HG03378 (cell line): ENCODE results near the gene PLVAP.
"Not testable (repeated sequence)": the region's sequence is repeated elsewhere in the genome, so short reads cannot be mapped to it uniquely, and the experiment has no call there.

Experiments
- ATAC-seq: cut with Tn5 transposase; IDR thresholded peaks from one replicate; pipeline ENCODE4 v1.9.1; 2021; ENCODE audit warnings: mild to moderate bottlenecking, moderate library complexity; ENCODE audit not compliant: unreplicated experiment

The PLVAP gene

GRCh38 chr19:17402982-17403855 lies 26.1 kb upstream of the PLVAP start:
- no peak for ATAC-seq

DNA sequence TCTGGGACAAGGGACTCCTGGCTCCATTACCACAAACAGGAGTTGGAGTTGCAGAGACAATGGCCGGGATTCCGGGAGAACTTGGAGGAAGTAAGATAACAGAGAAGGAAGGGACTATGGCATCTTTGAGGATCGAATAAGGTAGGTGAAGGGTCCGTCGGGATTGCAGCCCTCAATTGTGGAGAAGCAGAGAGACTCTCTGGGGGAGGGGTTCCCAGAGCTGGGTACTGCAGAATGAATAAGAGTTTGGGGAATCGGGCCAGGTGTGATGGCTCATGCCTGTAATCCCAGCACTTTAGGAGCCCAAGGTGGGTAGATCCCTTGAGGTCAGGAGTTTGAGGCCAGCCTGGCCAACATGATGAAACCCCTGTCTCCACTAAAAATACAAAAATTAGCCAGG lies 24.5 kb upstream of the PLVAP start:
- no peak for ATAC-seq

GRCh38 chr19:17398902-17399527 lies 21.9 kb upstream of the PLVAP start:
- no peak for ATAC-seq

- ATAC-seq, result no peak
Measured at GRCh38 chr19:17394891-17395415, 17.8 kb upstream of the PLVAP start.

DNA sequence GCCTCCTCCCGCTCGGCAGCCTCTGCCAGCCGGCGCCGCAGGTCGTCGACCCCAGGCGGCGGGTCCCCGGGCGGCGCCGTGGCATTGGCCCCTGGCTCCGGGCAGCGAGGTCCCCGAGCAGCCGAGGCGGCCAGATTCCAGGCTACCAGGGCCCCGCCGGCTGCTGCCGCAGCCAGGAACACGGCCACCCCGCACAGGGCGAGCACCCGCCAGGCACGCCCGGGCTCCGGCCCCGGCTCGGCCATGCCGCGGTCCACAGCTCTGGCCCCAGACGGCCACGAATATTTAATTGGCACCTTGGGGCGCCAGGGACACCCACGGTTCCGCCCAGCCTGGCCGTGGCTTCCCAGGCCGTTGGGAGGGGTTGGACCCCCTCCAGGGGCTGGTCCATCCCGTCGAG lies 16.8 kb upstream of the PLVAP start, which contains the start of gene CCDC194:
Gene CCDC194, minus strand, starts transcription at position 283 of the 400 bp plus-strand sequence. Its CDS starts 38 bp downstream, at position 245.
- ATAC-seq, result no peak

- no peak for ATAC-seq
Measured at GRCh38 chr19:17393002-17393401, 15.9 kb upstream of the PLVAP start.

- ATAC-seq, result peak; percentile 18
Measured at GRCh38 chr19:17391371-17392151, 14.4 kb upstream of the PLVAP start.

DNA sequence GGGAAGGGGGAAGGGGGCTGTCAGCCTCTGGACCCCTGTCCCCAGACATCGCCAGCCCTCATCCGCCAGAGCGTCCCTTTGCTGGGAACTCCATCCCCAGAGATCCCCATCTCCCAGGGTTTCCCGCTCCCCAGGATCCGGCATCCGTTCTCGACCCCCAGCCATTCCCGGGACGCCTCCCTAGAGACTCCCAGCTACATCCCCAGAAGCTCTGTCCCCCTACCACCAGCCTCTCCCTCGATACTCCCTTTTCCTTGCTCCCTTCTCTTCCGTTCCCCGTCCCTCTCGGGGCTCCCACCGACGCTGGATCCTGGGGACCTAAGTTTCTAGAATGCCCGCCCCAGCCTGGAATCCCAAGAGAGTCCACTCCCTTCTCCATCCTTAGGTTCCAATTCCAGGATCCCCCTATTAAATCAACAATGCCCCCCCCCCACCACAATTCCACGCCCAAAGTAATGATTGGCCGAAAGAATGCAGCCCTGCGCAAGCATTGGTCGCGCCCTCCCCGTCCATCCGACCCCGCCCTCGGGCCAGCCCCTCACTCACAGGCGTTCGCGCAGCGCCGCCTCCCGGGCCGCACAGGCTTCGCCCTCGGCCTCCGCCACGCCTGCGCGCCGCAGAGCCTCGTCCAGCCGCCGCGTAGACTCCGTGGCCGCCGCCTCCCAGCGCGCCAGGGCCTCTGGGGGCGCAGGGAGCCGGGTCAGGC lies 13.7 kb upstream of the PLVAP start:
- peak; percentile 64 for ATAC-seq

DNA sequence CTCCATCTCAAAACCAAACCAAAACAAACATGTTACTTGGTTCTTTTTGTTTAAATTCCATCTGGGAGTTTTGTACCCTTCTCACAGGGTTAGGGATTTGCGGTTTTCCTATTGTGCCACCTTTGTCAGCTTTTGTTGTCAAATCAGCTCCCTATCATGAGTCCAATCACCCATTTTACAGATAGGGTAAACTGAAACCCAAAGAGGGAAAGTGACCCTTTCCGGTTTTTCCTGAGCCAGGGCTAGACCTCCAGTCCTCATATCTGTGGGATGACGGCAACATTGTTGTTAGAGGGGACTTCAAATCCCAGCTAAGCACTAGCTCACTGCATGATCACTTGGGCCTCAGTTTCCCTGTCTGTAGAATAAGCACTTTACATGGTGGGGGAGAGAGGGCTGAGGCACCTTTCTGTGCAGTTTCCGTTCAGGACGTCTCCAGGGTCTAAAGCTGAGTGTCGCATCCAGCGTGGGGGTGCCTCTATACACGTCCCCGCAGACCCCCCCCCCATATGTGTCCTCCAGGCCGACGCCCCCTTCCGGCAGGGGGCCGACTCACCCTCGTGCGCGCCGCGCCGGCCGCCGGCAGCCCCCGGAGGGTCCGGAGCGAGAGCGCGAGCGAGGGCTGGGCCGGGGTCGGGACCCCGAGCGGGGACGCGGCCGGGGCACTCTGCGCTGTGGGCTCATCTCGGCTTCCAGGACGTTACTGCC lies 13.0 kb upstream of the PLVAP start:
- no peak for ATAC-seq

DNA sequence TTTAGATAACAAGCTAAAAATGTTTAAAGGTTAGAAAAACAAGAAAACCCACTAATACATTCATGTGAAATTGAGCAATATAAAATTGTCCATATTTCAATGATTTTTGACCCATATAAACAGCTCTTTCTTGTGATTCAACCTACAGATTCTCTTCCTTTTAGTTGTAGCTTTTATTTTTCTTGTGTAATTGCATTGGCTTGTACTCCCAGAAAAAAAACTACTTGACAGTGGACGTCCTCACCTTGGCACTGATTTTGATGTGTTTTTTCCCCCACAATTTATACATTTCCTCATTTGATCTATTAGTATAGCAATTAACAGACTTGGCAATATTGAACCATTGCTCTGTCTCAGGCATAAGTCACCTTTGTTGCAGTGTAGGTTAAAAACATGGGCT lies 12.1 kb upstream of the PLVAP start:
- no peak for ATAC-seq

DNA sequence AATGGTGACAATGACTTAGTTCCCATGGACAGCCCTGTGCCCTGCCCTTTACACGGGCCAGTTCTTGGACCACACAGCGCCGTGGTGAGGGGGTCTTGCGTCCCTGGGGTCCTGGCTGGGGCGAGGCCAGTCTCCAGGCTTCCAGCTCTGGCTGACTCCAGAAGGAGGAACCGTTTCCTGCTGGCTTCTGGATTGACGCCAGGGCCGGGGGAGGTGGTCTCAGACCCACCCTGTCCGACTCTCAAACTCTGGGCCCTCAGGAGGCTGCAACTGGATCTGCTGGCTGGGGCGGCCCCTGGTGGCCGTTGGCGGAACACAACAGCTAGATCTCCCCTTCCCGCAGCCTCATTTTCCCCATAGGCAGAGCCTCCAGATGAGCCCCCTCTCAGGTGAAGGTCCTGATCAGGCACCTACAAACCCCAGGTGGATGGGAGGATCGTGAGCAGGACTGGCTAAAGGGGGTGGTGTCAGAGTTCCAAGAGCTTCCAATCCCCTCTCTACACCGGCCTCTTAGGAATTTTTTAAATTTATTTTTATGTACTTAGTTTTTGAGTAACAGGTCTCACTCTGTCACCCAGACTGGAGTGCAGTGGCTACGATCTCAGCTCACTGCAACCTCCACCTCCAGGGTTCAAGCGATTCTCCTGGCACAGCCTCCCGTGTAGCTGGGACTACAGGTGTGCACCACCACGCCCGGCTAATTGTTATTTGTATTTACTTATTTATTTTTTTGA lies 8.9 kb upstream of the PLVAP start:
- no peak for ATAC-seq

DNA sequence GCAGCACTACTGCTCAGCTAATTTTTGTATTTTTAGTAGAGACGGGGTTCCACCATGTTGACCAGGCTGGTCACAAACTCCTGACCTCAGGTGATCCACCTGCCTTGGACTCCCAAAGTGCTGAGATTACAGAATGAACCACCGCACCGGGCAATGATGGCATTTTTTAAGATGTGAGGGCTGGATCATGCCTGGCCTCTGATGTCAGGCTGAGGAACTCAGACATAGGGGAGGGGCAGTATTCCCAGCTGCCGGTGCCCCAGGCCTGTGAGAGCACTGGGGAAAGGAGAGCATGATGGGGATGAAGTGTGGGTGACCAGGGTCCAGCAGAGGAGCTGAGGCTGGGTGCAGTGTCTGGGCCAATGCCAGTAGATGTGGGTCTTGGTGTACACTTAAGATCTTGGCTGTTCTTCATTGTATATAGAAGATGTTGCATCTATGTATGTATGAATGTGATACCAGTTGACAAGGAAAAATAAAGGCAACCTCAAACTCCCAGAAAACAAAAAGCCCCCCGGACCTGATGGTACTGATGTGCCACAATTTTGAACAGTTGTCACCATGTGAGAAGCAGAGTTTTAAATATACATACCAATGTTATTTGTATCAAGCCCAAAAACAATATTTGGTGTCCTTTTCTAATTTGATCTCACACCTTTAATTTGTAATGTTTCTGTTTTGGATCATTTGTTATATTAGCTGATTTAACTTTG lies 3.4 kb upstream of the PLVAP start:
- no peak for ATAC-seq

DNA sequence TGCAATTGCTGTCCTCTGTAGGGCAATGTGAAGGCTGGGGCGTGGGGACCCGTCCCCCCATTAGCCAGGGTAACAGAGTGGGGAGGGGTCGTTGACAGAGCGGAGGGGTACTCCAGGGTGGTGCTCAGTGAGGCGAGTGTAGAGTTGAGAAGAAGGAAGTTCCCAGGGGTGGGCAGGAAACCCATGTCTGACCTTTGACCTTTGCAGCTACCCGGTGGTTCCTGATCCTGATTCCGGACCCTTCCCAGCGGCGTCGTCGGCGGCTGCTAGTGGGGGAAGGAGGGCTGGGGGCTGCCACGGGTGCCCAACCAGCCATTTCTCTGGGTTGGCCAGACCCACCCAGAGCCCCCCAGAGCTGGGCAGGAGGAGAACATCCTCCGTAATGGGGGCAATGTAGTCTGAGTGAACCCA lies 2.1 kb upstream of the PLVAP start:
- ATAC-seq, result no peak

DNA sequence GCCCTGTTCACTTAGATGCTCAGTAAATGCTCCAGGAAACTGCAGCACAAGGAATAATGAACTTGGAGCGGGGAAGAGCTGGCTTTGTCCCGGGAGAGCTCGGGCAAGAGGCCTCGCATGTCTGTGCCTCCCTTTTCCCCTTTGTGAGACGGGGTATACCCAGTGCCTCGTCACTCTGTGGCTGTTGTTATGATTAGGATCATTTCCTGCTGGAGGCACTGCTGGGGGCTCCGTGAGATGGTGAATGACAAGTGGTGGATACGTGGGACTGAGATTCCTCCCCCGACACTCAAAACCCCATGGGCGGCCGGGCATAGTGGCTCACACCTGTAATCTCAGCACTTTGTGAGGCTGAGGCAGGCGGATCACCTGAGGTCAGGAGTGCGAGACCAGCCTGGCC lies 1.1 kb upstream of the PLVAP start:
- ATAC-seq, result no peak

DNA sequence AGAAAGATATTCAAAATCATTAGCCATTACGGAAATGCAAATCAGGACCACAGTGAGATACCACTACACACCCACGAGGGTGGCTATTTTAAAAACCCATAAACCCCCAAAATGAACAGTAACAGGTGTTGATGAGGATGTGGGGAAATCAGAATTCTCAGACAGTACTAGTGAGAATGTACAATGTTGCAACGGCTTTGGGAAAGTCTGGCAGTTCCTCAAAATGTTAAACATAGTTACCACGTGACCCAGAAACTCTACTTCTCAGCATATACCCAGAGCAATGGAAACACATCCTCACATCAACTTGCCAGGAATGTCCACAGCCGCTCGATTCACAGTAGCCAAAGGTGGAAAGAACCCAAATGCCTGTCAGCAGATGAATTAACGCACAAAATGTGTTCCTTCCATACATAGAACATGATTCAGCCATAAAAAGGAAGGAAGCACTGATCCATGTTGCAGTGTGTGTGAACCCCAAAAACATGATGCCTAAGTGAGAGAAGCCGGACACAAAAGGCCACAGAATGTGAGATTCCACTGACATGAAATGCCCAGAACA lies 7.0 kb downstream of the PLVAP start:
- ATAC-seq, result peak; percentile 78

- no peak for ATAC-seq
Measured at GRCh38 chr19:17365361-17365760, 11.8 kb downstream of the PLVAP start.

GRCh38 chr19:17363852-17364605 lies 13.1 kb downstream of the PLVAP start:
- ATAC-seq, result not testable (repeated sequence)
